H9 (cell line): ENCODE results near the gene CALCOCO1. TPM values are rescaled to one million over a fixed set of nuclear protein-coding genes. Genes with fewer than 3 reads are reported as not detected.

Experiments used
- DNase-seq: peaks from one replicate; pipeline ENCODE4 v3.0.0-alpha.2; 2017
- H2AFZ ChIP-seq: one replicate; pipeline ENCODE4 v1.6.1; 2013; ENCODE audit warnings: mild to moderate bottlenecking, low read length, control low read depth, moderate library complexity
- H2AK5ac ChIP-seq: 2 replicates; pipeline ENCODE4 v1.6.1; 2013; ENCODE audit warnings: low read length, control low read depth, mixed read lengths; ENCODE audit not compliant: insufficient read length
- H2BK120ac ChIP-seq: one replicate; pipeline ENCODE4 v1.6.1; 2013; ENCODE audit warnings: low read depth, mild to moderate bottlenecking, low read length, control low read depth, inconsistent platforms; ENCODE audit not compliant: poor library complexity, severe bottlenecking
- H2BK12ac ChIP-seq: 2 replicates; pipeline ENCODE4 v1.6.1; 2013; ENCODE audit warnings: low read length, control low read depth, mixed read lengths, low read depth; ENCODE audit not compliant: insufficient read length
- H2BK15ac ChIP-seq: 2 replicates; pipeline ENCODE4 v1.6.1; 2013; ENCODE audit warnings: low read depth, low read length, control low read depth
- H2BK20ac ChIP-seq: one replicate; pipeline ENCODE4 v1.6.1; 2013; ENCODE audit warnings: low read depth, mild to moderate bottlenecking, low read length, control low read depth, inconsistent platforms; ENCODE audit not compliant: poor library complexity, severe bottlenecking
- H2BK5ac ChIP-seq: 2 replicates; pipeline ENCODE4 v1.6.1; 2013; ENCODE audit warnings: low read length, control low read depth, mixed read lengths; ENCODE audit not compliant: insufficient read length
- H3K14ac ChIP-seq: 2 replicates; pipeline ENCODE4 v1.6.1; 2013; ENCODE audit warnings: low read length, control low read depth; ENCODE audit not compliant: insufficient read depth
- H3K18ac ChIP-seq: 2 replicates; pipeline ENCODE4 v1.6.1; 2013; ENCODE audit warnings: low read depth, mild to moderate bottlenecking, mixed read lengths, low read length, control low read depth; ENCODE audit not compliant: insufficient read length
- H3K23ac ChIP-seq: 2 replicates; pipeline ENCODE4 v1.6.1; 2013; ENCODE audit warnings: low read length, control low read depth, mixed read lengths, low read depth; ENCODE audit not compliant: insufficient read length
- H3K23me2 ChIP-seq: 2 replicates; pipeline ENCODE4 v1.6.1; 2013; ENCODE audit warnings: low read depth, mild to moderate bottlenecking, mixed read lengths, low read length, control low read depth; ENCODE audit not compliant: insufficient read length, poor library complexity, severe bottlenecking
- H3K27ac ChIP-seq: 2 replicates; pipeline ENCODE4 v1.5.1; 2013; ENCODE audit warnings: low read length, control low read depth, mixed read lengths, low read depth; ENCODE audit not compliant: insufficient read length
- H3K27me3 ChIP-seq: 2 replicates; pipeline ENCODE4 v1.6.1; 2013; ENCODE audit warnings: low read length, control low read depth, inconsistent platforms; ENCODE audit not compliant: insufficient read depth
- H3K4ac ChIP-seq: 2 replicates; pipeline ENCODE4 v1.6.1; 2013; ENCODE audit warnings: low read depth, mild to moderate bottlenecking, control low read depth, inconsistent platforms, low read length, moderate library complexity
- H3K4me1 ChIP-seq: 2 replicates; pipeline ENCODE4 v1.6.1; 2013; ENCODE audit warnings: low read length, control low read depth, inconsistent platforms; ENCODE audit not compliant: insufficient read depth
- H3K4me2 ChIP-seq: 2 replicates; pipeline ENCODE4 v1.6.1; 2013; ENCODE audit warnings: low read length, control low read depth, mixed read lengths; ENCODE audit not compliant: insufficient read length, insufficient read depth
- H3K56ac ChIP-seq: 2 replicates; pipeline ENCODE4 v1.6.1; 2013; ENCODE audit warnings: low read depth, mild to moderate bottlenecking, mixed read lengths, low read length, control low read depth; ENCODE audit not compliant: insufficient read length
- H3K79me1 ChIP-seq: 2 replicates; pipeline ENCODE4 v1.6.1; 2013; ENCODE audit warnings: low read depth, mild to moderate bottlenecking, moderate library complexity, low read length, control low read depth, inconsistent platforms; ENCODE audit not compliant: insufficient read depth, poor library complexity, severe bottlenecking
- H3K79me2 ChIP-seq: 2 replicates; pipeline ENCODE4 v1.6.1; 2013; ENCODE audit warnings: low read length, control low read depth, inconsistent platforms; ENCODE audit not compliant: insufficient read depth
- H3K9ac ChIP-seq: 2 replicates; pipeline ENCODE4 v1.6.1; 2013; ENCODE audit warnings: low read length, control low read depth, mixed read lengths; ENCODE audit not compliant: insufficient read length; ENCODE audit errors: extremely low read depth
- H3K9me3 ChIP-seq: one replicate; pipeline ENCODE4 v1.6.1; 2013; ENCODE audit warnings: low read depth, low read length, inconsistent platforms; ENCODE audit not compliant: control insufficient read depth
- H3T11ph ChIP-seq: one replicate; pipeline ENCODE4 v1.6.1; 2013; ENCODE audit warnings: mild to moderate bottlenecking, low read length, control low read depth, inconsistent platforms
- H4K20me1 ChIP-seq: one replicate; pipeline ENCODE4 v1.6.1; 2013; ENCODE audit not compliant: control insufficient read depth, insufficient read length, insufficient read depth
- H4K5ac ChIP-seq: 2 replicates; pipeline ENCODE4 v1.6.1; 2013; ENCODE audit warnings: low read depth, mild to moderate bottlenecking, mixed read lengths, low read length, control low read depth; ENCODE audit not compliant: insufficient read length
- H4K8ac ChIP-seq: replicated peaks from 2 replicates; pipeline ENCODE4 v1.6.1; 2013; ENCODE audit warnings: low read length, control low read depth, mixed read lengths, low read depth; ENCODE audit not compliant: insufficient read length
- H4K91ac ChIP-seq: 2 replicates; pipeline ENCODE4 v1.6.1; 2013; ENCODE audit warnings: low read depth, mild to moderate bottlenecking, moderate library complexity, mixed read lengths, low read length, control low read depth; ENCODE audit not compliant: insufficient read length
- H3K27ac Mint-ChIP-seq, 3 experiments: 2 replicates in 2 of 3; 3 replicates in 1 of 3; pipeline ENCODE4 v1.8.0; 2020 to 2021; ENCODE audit warnings: mixed read lengths in 3 of 3, mild to moderate bottlenecking in 1 of 3, moderate library complexity in 1 of 3
- H3K27me3 Mint-ChIP-seq: 2 replicates; pipeline ENCODE4 v1.8.0; 2021; ENCODE audit warnings: low read depth, mild to moderate bottlenecking, moderate library complexity, mixed read lengths
- H3K36me3 Mint-ChIP-seq, 3 experiments: 2 replicates in 2 of 3; 3 replicates in 1 of 3; pipeline ENCODE4 v1.8.0; 2020 to 2021; ENCODE audit warnings: low read depth in 3 of 3, mixed read lengths in 3 of 3; ENCODE audit not compliant: insufficient read depth in 1 of 3
- H3K4me1 Mint-ChIP-seq, 2 experiments: 2 replicates each; pipeline ENCODE4 v1.8.0; 2020; ENCODE audit warnings: mixed read lengths in 2 of 2
- H3K4me3 Mint-ChIP-seq, 2 experiments: 2 replicates in 1 of 2; 3 replicates in 1 of 2; pipeline ENCODE4 v1.8.0; 2020 to 2021; ENCODE audit warnings: mild to moderate bottlenecking in 2 of 2, mixed read lengths in 2 of 2, moderate library complexity in 1 of 2
- H3K9me3 Mint-ChIP-seq, 2 experiments: 2 replicates in 1 of 2; 3 replicates in 1 of 2; pipeline ENCODE4 v1.8.0; 2020; ENCODE audit warnings: mild to moderate bottlenecking in 2 of 2, mixed read lengths in 2 of 2, moderate library complexity in 1 of 2
- WGBS: extraction: QIAGEN DNeasy Blood & Tissue Kit; methylation state at CpG from one replicate; pipeline ENCODE4 v1.1.7; 2013; ENCODE audit warnings: missing lambda C conversion rate, low lambda C conversion rate, mixed read lengths; ENCODE audit not compliant: insufficient read length; ENCODE audit errors: extremely low coverage; 5-methylcytosine and 5-hydroxymethylcytosine counted together
- total RNA-seq: library from RNA; stranded (reverse); gene quantifications from 2 replicates; pipeline ENCODE4 v1.2.1, GENCODE V29; 2021
- TF ChIP-seq, protein P1 (sequence below): fragments of 200-600 bp; sonication (generic); conservative IDR thresholded peaks from 3 replicates; pipeline ENCODE4 v1.8.0; 2021; ENCODE audit warnings: antibody characterized with exemption, mild to moderate bottlenecking

CALCOCO1 gene
- total RNA-seq, 1 experiment from 2014 or later = 22.3 TPM

DNA sequence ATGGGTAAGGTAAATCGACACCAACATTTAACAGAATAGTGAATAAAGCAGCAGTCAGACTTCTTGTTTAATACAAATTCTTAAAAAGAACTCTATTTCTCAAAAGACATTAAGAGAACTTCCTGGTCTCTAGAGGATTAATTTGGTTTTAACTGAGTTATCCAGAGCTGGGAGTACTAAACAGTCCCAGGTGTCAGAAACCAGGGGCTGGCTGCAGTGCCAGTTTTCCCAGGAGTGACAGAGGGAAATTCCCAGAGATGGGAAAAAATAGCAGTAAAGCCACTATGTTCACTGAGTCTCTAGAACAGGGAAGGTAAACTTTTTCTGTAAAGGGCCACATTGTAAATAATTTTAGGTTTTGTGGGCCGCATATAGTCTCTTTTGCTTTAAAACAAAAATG lies 60.2 kb downstream of the CALCOCO1 start:
- Histone ChIP-seq H2BK15ac (no peak overlapping the region), H2AFZ (no peak overlapping the region), H3K23ac (no peak overlapping the region), H2BK5ac (no peak overlapping the region), H3T11ph (no peak overlapping the region), H4K5ac (no peak overlapping the region), H3K79me1 (no peaks in the 10 kb centered on the region), H2AK5ac (no peak overlapping the region), H3K18ac (no peak overlapping the region), H3K27me3 (no peaks in the 10 kb centered on the region), H2BK120ac (no peak overlapping the region), H3K14ac (no peak overlapping the region), H3K79me2 (no peaks in the 10 kb centered on the region), H4K8ac (no peak overlapping the region), H3K9ac (no peak overlapping the region), H2BK12ac (no peak overlapping the region), H3K27ac (no peak overlapping the region), H3K56ac (no peak overlapping the region), H2BK20ac (no peak overlapping the region), H4K20me1 (no peaks in the 10 kb centered on the region), H3K23me2 (no peaks in the 10 kb centered on the region), H3K9me3 (no peaks in the 10 kb centered on the region), H3K4me2 (no peak overlapping the region), H4K91ac (no peak overlapping the region), H3K4me1 (no peaks in the 10 kb centered on the region), H3K4ac (no peak overlapping the region)
- H3K36me3 Mint-ChIP-seq = peaks cover 54 to 84% (median 79%) of the 10 kb centered on the region in 3 experiments
- no CpG with 5 or more reads among the region's 2 CpGs for WGBS
- H3K27ac Mint-ChIP-seq = no peak overlapping the region
- no peak for DNase-seq
- no peak overlapping the region for H3K4me3 Mint-ChIP-seq
- H3K9me3 Mint-ChIP-seq = no peaks in the 10 kb centered on the region
- no peaks in the 10 kb centered on the region for H3K27me3 Mint-ChIP-seq
- TF ChIP-seq, protein P1, sequence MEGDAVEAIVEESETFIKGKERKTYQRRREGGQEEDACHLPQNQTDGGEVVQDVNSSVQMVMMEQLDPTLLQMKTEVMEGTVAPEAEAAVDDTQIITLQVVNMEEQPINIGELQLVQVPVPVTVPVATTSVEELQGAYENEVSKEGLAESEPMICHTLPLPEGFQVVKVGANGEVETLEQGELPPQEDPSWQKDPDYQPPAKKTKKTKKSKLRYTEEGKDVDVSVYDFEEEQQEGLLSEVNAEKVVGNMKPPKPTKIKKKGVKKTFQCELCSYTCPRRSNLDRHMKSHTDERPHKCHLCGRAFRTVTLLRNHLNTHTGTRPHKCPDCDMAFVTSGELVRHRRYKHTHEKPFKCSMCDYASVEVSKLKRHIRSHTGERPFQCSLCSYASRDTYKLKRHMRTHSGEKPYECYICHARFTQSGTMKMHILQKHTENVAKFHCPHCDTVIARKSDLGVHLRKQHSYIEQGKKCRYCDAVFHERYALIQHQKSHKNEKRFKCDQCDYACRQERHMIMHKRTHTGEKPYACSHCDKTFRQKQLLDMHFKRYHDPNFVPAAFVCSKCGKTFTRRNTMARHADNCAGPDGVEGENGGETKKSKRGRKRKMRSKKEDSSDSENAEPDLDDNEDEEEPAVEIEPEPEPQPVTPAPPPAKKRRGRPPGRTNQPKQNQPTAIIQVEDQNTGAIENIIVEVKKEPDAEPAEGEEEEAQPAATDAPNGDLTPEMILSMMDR = no peak
- H3K4me1 Mint-ChIP-seq = no peaks in the 10 kb centered on the region
